Adrenal gland (tissue), 12 donors: Measurements from ENCODE around the gene KRCC1. TPM values are rescaled to one million over a fixed set of nuclear protein-coding genes. Genes with fewer than 3 reads are reported as not detected.
A peak's percentile ranks its signal among the peaks of the same experiment; 100 is the strongest.

ENCODE experiments used
- DNase-seq, 7 donors: peaks; one replicate each; pipeline ENCODE4 v3.0.0-alpha.2; 2019 to 2020
- H3K27ac ChIP-seq, 5 donors: fragments of 200-600 bp; sonication (generic) in 4 of 5; 1 replicate in 3 of 5; 2 replicates in 2 of 5; pipeline versions ENCODE4 v1.5.1 to v1.8.0; 2016 to 2020; ENCODE audit warnings: mild to moderate bottlenecking in 1 of 5
- H3K27me3 ChIP-seq: fragments of 200-600 bp; 2 replicates; pipeline ENCODE4 v1.8.0; 2021
- H3K36me3 ChIP-seq, 2 donors: fragments of 200-600 bp; replicated peaks in 1 of 2; 1 replicate in 1 of 2; 2 replicates in 1 of 2; pipeline versions ENCODE4 v1.5.1 to v1.8.0; 2018 to 2022
- H3K4me1 ChIP-seq, 2 donors: fragments of 200-600 bp; replicated peaks in 1 of 2; 1 replicate in 1 of 2; 2 replicates in 1 of 2; pipeline versions ENCODE4 v1.5.1 to v1.8.0; 2018 to 2021
- H3K4me3 ChIP-seq, 4 donors: fragments of 200-600 bp; sonication (generic) in 3 of 4; one replicate each; pipeline ENCODE4 v1.5.1; 2016 to 2018
- H3K9me3 ChIP-seq, 3 donors: fragments of 200-600 bp; sonication (generic) in 1 of 3; replicated peaks in 1 of 3; 1 replicate in 2 of 3; 2 replicates in 1 of 3; pipeline versions ENCODE4 v1.5.1 to v1.8.0; 2016 to 2021
- POLR2A ChIP-seq, 2 donors: fragments of 450-650 bp; IDR thresholded peaks; one replicate each; pipeline ENCODE4 v1.6.1; 2017; ENCODE audit warnings: antibody characterized with exemption in 2 of 2, mild to moderate bottlenecking in 2 of 2, moderate library complexity in 1 of 2
- WGBS, 4 donors: extraction: QIAGEN DNeasy Blood & Tissue Kit in 2 of 4; methylation state at CpG; one replicate each; pipeline versions ENCODE4 v1.1.5 to v1.1.7; 2013 to 2017; 5-methylcytosine and 5-hydroxymethylcytosine counted together
- intact Hi-C, 2 donors: fragments of 100-400 bp; cut with DNase I; formaldehyde crosslinking; loops; one replicate each; pipeline versions ENCODE4 v1.14.1 to v1.15.0; 2022 to 2023
- polyA plus RNA-seq, 3 donors: library from polyadenylated mRNA; stranded (reverse); fragments of 200-250 nt in 2 of 3; fragments of 350-450 nt in 1 of 3; fragmentation: Illumina TruSeq in 1 of 3; extraction: RNeasy Lipid Tissue Mini Kit (QIAGEN cat#74804) in 1 of 3; gene quantifications; one replicate each; pipeline ENCODE4 v1.2.3, GENCODE V29; 2013 to 2014
- total RNA-seq, 9 donors: library from RNA; depleted of rRNA in 4 of 9; stranded (reverse); fragments of >200 nt in 4 of 9; fragments of 120-200 nt in 1 of 9; fragmentation: NEBNext Ultra II Directional in 1 of 9; extraction: Animal tissue kit (Norgen Biotek cat#: 25700) in 1 of 9; gene quantifications; one replicate each; pipeline versions ENCODE4 v1.1.0 to v1.2.4, GENCODE V29; 2013 to 2023
- TF ChIP-seq, protein P1 (sequence below), 6 experiments: fragments of 450-650 bp in 4 of 6; fragments of 200-600 bp in 2 of 6; sonication (generic) in 1 of 6; IDR thresholded peaks; 1 replicate in 5 of 6; 2 replicates in 1 of 6; pipeline versions ENCODE4 v1.5.1 to v1.8.0; 2016 to 2021; ENCODE audit warnings: antibody characterized with exemption in 6 of 6, mild to moderate bottlenecking in 2 of 6, moderate library complexity in 1 of 6
- donor health status: healthy with polysubstance abuse.
- donor health status: Bipolar disorder and iron deficiency.
- donor health status: DM: yes; HTN: yes; CAD: no.
- donor health status: DM: no; HTN: no; CAD: no.
- donor health status: DM: no; HTN: no; CAD: no.
- donor health status: DM: yes; HTN: yes; CAD: no.

KRCC1 gene
- total and polyA plus RNA-seq, 12 donors, result 12.0 to 40.2 (median 20.5) TPM

DNA sequence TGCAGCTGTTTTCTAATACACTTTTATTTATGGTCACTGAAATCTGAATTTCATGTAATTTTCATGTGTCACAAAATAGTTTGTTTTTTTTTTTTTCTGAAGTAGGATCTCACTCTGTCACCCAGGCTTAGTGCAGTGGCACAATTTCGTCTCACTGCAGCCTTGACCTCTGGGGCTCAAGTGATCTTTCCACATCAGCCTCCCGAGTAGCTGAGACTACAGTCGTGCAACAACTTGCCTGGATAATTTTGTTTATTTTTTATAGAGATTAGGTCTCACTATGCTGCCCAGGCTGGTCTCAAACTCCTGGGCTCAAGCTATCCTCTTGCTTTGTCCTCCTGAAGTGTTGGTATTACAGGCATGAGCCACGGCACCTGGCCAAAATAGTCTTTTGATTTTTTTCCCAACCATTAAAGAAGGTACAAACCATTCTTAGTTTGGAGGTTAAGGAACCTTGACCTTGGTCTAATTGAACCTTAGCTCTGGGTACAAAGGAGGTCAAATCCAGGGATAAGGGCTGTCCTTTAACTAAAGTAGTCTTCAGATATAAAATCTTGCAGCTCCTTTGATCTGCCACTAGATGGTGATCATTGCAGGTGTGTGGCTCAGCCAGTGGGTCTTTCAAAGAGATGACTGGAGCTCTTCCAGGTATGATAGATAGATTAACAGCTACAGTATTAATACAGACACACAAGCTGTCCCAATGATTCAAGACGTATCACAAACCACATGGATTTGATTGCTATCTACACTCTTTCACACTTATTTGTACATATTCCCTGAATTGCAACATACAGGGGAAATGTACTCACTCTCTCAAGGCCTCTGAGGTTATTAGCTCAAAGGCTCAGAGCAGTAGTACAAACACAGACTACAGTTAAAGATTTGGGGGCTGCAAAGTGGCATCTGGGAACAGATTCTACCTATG, 4.7 kb upstream of the KRCC1 start:
- H3K9me3 ChIP-seq, result no peaks in the 10 kb centered on the region
- H3K4me3 ChIP-seq, result no peak overlapping the region
- no peaks in the 10 kb centered on the region for H3K36me3 ChIP-seq
- H3K4me1 ChIP-seq, result peaks cover 0 to 5% of the 10 kb centered on the region in 2 donors
- TF ChIP-seq, protein P1, sequence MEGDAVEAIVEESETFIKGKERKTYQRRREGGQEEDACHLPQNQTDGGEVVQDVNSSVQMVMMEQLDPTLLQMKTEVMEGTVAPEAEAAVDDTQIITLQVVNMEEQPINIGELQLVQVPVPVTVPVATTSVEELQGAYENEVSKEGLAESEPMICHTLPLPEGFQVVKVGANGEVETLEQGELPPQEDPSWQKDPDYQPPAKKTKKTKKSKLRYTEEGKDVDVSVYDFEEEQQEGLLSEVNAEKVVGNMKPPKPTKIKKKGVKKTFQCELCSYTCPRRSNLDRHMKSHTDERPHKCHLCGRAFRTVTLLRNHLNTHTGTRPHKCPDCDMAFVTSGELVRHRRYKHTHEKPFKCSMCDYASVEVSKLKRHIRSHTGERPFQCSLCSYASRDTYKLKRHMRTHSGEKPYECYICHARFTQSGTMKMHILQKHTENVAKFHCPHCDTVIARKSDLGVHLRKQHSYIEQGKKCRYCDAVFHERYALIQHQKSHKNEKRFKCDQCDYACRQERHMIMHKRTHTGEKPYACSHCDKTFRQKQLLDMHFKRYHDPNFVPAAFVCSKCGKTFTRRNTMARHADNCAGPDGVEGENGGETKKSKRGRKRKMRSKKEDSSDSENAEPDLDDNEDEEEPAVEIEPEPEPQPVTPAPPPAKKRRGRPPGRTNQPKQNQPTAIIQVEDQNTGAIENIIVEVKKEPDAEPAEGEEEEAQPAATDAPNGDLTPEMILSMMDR (IDR thresholded peaks at IDR 0.05), result peak; percentile 45 to 75 (median 68)
- no peak for TF ChIP-seq POLR2A (IDR thresholded peaks at IDR 0.05)
- DNase-seq, result peak in 1 of 7 donors; percentile 28
- no peaks in the 10 kb centered on the region for H3K27me3 ChIP-seq
- WGBS, 4 donors, result 27 to 37% (median 30%) methylated on average over 5 of the region's 5 CpGs
- no peak overlapping the region for H3K27ac ChIP-seq
- intact Hi-C loops, result loop anchor here (2.0 to 5.0 kb wide), 2 partner anchors 102 to 103 kb away; no protein-coding TSS in a partner anchor

DNA sequence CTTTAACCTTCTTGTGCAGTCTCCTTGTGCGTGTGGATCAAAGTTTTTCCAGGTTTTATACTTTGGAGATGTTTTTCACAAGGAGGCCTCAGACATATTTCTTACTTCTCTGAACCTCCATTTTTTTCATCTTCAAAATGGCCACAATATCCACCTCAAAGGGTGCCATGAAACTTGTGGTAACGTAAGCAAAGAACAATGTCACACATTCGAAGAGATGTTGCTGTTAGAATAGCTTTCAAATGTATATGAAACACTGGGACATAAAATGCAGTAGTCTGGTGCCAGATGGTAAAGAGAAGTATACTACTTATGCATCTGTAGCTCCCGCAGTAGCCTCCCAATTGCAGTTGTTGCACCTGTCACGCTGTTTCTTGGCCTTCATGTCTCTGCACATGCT, 2.6 kb upstream of the KRCC1 start:
- TF ChIP-seq, protein P1 (IDR thresholded peaks at IDR 0.05), result no peak
- TF ChIP-seq POLR2A (IDR thresholded peaks at IDR 0.05), result no peak
- no peak for DNase-seq
- Histone ChIP-seq H3K4me1 (peaks cover 17 to 21% of the 10 kb centered on the region in 2 donors), H3K4me3 (no peak overlapping the region), H3K9me3 (no peaks in the 10 kb centered on the region), H3K27ac (no peak overlapping the region), H3K36me3 (no peaks in the 10 kb centered on the region), H3K27me3 (no peaks in the 10 kb centered on the region)
- 79 to 89% (median 84%) methylated on average over 5 of the region's 5 CpGs for WGBS, 4 donors
- intact Hi-C loops, result loop anchor here (2.0 to 5.0 kb wide), 2 partner anchors 104 to 105 kb away; no protein-coding TSS in a partner anchor

DNA sequence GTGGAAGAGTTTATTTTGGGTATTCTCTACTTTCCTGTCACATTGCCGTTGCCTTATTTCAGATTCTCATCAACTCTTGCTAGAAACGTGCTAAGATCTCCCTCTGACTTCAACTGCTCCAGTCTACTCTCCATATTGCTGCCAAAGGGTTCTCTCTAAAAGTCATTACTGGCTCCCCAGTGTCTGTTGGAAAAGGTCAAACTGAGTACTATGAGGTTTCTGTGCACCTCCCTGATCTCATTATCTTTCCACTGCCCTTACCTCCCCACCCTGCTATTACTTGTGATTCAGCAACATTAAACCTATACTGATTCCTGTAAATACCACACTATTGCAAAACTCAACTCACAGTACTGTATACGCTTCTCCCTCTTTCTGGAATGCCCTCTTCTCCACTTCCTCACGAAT, 1.9 kb upstream of the KRCC1 start:
- Histone ChIP-seq H3K27ac (no peak overlapping the region), H3K4me3 (no peak overlapping the region), H3K27me3 (no peaks in the 10 kb centered on the region), H3K4me1 (peaks cover 21 to 28% of the 10 kb centered on the region in 2 donors), H3K36me3 (no peaks in the 10 kb centered on the region), H3K9me3 (no peaks in the 10 kb centered on the region)
- no peak for DNase-seq
- TF ChIP-seq, protein P1 (IDR thresholded peaks at IDR 0.05), result no peak
- no peak for TF ChIP-seq POLR2A (IDR thresholded peaks at IDR 0.05)
- WGBS, 4 donors, result 51 to 65% (median 58%) methylated on average over 4 of the region's 4 CpGs
- intact Hi-C loops, result loop anchor here in 1 of 2 donors (5.0 kb wide), 1 partner anchor 105 kb away; no protein-coding TSS in a partner anchor

DNA sequence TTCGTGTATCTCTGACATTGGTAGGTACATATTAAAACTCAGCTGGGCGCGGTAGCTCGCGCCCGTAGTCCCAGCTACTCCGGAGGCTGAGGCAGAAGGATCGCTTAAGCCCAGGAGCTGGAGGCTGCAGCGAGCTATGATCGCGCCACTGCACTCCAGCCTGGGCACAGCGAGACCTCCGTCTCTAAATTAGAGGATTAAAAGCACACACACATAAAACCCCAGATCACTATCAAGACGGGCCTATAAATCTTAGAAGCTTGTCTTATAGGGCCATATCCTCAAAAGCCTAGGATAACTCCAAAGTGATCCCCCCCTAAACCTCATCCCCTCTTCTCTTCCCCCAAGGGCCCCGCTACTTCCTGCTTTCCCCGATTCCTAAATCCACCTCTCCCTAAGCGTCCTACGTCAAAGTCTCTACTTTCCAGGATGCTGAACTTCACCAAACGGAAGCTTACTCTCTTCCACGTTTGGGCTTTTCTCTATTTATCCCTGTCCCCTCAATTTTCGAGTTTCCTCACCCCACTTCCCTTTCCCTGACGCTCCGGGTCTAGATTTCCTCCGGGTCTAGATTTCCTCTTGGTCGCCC, 707 bp downstream of the KRCC1 start:
- WGBS, 4 donors, result 22 to 32% (median 30%) methylated on average over 25 of the region's 25 CpGs
- Histone ChIP-seq H3K27ac (peak overlapping the region; percentile 80 to 98 (median 95)), H3K4me1 (peaks cover 21 to 37% of the 10 kb centered on the region in 2 donors), H3K4me3 (peak overlapping the region; percentile 50 to 98 (median 80)), H3K9me3 (no peaks in the 10 kb centered on the region), H3K27me3 (no peaks in the 10 kb centered on the region), H3K36me3 (no peaks in the 10 kb centered on the region)
- TF ChIP-seq POLR2A (IDR thresholded peaks at IDR 0.05), result no peak
- TF ChIP-seq, protein P1 (IDR thresholded peaks at IDR 0.05), result peak in 1 of 6 experiments; percentile 5
- intact Hi-C loops, result loop anchor here in 1 of 2 donors (5.0 kb wide), 1 partner anchor 107 kb away; no protein-coding TSS in a partner anchor
- DNase-seq, result peak in 2 of 7 donors; percentile 6 to 17
